BE2C (cell line): ENCODE data around the gene EDIL3.

ENCODE experiments used
- DNase-seq: peaks from one replicate; pipeline ENCODE4 v3.0.0-alpha.2; 2020
- H3K27me3 ChIP-seq: fragments of 250-450 bp; sonication (Bioruptor Pico); 2 replicates; pipeline ENCODE4 v1.5.1; 2020; ENCODE audit warnings: mild to moderate bottlenecking
- H3K36me3 ChIP-seq: fragments of 250-450 bp; sonication (Bioruptor Pico); 2 replicates; pipeline ENCODE4 v1.5.1; 2020; ENCODE audit warnings: mild to moderate bottlenecking
- H3K4me1 ChIP-seq: fragments of 250-450 bp; sonication (Bioruptor Pico); 2 replicates; pipeline ENCODE4 v1.5.1; 2020
- H3K4me3 ChIP-seq: 2 replicates; pipeline ENCODE4 v1.5.1; 2011; ENCODE audit warnings: low read depth, low read length
- H3K9me3 ChIP-seq: fragments of 250-450 bp; sonication (Bioruptor Pico); 2 replicates; pipeline ENCODE4 v1.5.1; 2020
- TF ChIP-seq, protein P1 (sequence below): IDR thresholded peaks from 2 replicates; pipeline ENCODE4 v1.5.1; 2012; ENCODE audit warnings: mild to moderate bottlenecking, low read depth, low read length

Gene EDIL3

GRCh38 chr5:84275609-84276008, 109.1 kb downstream of the EDIL3 start:
- no peak for DNase-seq
- Histone ChIP-seq H3K9me3 (no peaks in the 10 kb centered on the region), H3K4me1 (peaks cover 28% of the 10 kb centered on the region), H3K27me3 (no peaks in the 10 kb centered on the region), H3K36me3 (no peaks in the 10 kb centered on the region), H3K4me3 (no peak overlapping the region)
- TF ChIP-seq, protein P1, sequence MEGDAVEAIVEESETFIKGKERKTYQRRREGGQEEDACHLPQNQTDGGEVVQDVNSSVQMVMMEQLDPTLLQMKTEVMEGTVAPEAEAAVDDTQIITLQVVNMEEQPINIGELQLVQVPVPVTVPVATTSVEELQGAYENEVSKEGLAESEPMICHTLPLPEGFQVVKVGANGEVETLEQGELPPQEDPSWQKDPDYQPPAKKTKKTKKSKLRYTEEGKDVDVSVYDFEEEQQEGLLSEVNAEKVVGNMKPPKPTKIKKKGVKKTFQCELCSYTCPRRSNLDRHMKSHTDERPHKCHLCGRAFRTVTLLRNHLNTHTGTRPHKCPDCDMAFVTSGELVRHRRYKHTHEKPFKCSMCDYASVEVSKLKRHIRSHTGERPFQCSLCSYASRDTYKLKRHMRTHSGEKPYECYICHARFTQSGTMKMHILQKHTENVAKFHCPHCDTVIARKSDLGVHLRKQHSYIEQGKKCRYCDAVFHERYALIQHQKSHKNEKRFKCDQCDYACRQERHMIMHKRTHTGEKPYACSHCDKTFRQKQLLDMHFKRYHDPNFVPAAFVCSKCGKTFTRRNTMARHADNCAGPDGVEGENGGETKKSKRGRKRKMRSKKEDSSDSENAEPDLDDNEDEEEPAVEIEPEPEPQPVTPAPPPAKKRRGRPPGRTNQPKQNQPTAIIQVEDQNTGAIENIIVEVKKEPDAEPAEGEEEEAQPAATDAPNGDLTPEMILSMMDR, result no peak

- Histone ChIP-seq H3K4me3 (no peak overlapping the region), H3K4me1 (peaks cover 30% of the 10 kb centered on the region), H3K9me3 (no peaks in the 10 kb centered on the region), H3K27me3 (no peaks in the 10 kb centered on the region), H3K36me3 (no peaks in the 10 kb centered on the region)
- DNase-seq, result peak; percentile 60
- TF ChIP-seq, protein P1, result peak; percentile 73
Observed at GRCh38 chr5:84274585-84275468, 109.9 kb downstream of the EDIL3 start.

- Histone ChIP-seq H3K4me3 (no peak overlapping the region), H3K9me3 (no peaks in the 10 kb centered on the region), H3K27me3 (no peaks in the 10 kb centered on the region), H3K4me1 (peaks cover 40% of the 10 kb centered on the region), H3K36me3 (no peaks in the 10 kb centered on the region)
- TF ChIP-seq, protein P1, result no peak
- no peak for DNase-seq
Observed at GRCh38 chr5:84273517-84273883, 111.2 kb downstream of the EDIL3 start.

DNA sequence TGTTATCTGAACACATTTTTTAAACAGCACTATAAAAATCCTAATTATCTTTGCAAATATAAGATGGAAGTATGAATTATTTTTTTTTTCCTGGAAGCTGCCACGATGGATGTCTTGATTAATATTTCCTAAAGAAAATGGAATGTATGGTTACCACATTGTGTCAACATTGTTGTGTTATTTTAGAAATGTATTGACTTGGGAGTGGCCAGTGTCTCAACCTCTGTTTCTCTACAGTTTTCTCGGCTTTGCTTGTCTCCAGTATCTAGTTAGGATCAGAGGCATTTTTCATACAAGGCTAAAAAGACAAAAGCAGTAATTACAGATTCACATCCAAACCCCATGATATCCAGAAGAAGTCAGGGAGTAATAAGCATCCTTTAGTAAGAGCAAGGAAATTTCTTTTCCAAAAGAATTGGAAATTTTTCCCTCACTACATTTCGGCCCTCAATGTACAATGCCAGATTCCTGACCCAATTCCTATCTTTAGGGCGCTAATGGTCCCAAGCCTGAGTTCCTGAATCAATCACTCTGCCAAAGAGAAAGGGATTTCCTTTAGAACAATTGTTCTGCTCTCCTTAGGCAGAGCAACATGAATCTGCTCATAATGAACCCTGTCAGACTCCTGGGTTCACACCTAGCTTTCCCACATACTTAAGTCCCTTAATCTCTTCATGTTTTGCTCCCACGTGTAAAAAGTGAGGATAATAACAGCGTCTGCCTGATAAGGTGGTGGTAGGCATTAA, 111.7 kb downstream of the EDIL3 start:
- TF ChIP-seq, protein P1, result no peak
- no peak overlapping the region for H3K4me3 ChIP-seq
- H3K4me1 ChIP-seq, result peaks cover 40% of the 10 kb centered on the region
- H3K27me3 ChIP-seq, result no peaks in the 10 kb centered on the region
- no peak for DNase-seq
- H3K9me3 ChIP-seq, result no peaks in the 10 kb centered on the region
- H3K36me3 ChIP-seq, result no peaks in the 10 kb centered on the region

GRCh38 chr5:84265739-84266550, 118.7 kb downstream of the EDIL3 start:
- DNase-seq, result no peak
- H3K9me3 ChIP-seq, result no peaks in the 10 kb centered on the region
- no peaks in the 10 kb centered on the region for H3K36me3 ChIP-seq
- H3K4me3 ChIP-seq, result no peak overlapping the region
- no peaks in the 10 kb centered on the region for H3K27me3 ChIP-seq
- TF ChIP-seq, protein P1, result no peak
- H3K4me1 ChIP-seq, result peaks cover 22% of the 10 kb centered on the region
